Stimulated activated naive CD8-positive, alpha-beta T cell treated with anti-CD3 and anti-CD28 coated beads, Interleukin-15, Interleukin-2, amounts not matched to agents 100 U/mL and 50 U/mL, for 24 hours (primary cell): ENCODE measurements around the gene RABGAP1L.

Source experiments
- ATAC-seq: fragments of 150-1000 bp; cut with Tn5 transposase; one replicate; pipeline ENCODE4 v1.10.0; 2021
- DNase-seq: peaks from one replicate; pipeline ENCODE4 v3.0.0; 2021

The RABGAP1L gene

DNA sequence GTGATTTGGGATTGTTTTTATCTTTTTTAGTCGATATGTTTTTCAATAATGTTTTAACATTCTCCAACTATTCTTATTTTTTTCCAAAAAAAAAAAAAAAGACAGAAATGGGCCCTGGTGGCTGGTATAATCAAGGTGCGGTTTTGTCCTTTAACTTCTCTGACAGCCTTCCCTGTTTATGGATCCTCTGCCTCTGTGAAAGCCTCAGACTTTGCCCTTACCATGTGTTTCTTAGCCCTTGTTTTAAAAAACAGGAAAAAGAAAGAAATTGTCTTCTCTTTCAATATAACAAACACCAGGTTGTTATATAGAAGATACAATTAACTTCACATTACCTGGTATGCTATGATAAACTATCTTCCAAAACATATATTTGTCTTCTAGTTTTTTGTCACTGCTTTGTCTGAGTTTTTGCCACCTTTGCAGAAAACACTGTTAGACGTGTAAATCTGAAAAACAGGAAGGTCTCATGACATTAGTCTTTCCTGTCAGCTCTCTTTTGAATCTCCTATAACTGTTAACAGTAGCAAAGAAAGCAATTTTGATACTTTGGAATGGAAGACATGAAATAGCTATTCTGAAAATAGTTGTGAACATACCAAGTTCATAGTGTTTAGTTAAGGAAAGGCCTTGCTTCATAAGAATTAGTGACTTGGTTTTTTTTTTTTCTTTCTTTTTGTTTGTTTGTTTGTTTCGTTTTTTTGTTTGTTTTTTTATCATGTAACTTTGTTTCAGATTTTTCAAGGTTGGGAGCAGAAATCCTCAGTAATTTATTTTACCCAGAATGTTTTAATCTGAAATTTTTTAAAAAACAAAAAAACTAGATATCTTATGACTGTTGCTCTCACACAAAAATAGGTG is 808.8 kb downstream of the RABGAP1L start:
- ATAC-seq (no peak), DNase-seq (no peak)

DNA sequence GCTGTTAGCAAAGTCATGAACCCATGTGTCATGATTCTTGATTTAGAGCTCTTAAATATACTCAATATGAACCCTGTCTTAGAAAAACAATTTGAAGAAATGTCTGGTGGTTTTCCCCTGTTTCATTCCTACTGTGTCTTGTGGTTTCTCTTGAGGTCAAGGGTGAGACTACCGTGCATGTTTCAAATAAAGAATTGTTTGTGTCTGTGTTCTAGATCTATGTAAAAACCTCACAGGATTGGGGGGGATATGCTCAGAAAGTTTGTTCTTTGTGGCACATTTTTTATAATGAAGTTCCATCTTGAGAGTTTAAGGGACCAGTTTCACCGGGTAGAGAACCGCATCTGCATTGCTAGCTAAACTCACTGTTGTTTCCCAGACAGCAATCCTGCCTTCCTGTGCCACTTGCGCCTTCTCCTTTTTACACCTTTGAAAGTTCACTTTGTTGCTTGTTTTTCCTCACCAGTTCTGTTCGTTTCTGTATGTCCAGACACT is 809.5 kb downstream of the RABGAP1L start:
- no peak for DNase-seq
- ATAC-seq: peak; percentile 66

- ATAC-seq (peak; percentile 53), DNase-seq (no peak)
These were observed 810.7 kb downstream of the RABGAP1L start for GRCh38 chr1:174969977-174970376.

- ATAC-seq: no peak
- no peak for DNase-seq
These were observed 812.1 kb downstream of the RABGAP1L start for GRCh38 chr1:174971466-174971865.

- ATAC-seq (no peak), DNase-seq (no peak)
These were observed 812.6 kb downstream of the RABGAP1L start for GRCh38 chr1:174971902-174972301.

GRCh38 chr1:174974711-174975119 is 815.4 kb downstream of the RABGAP1L start:
- no peak for DNase-seq
- ATAC-seq: no peak

DNA sequence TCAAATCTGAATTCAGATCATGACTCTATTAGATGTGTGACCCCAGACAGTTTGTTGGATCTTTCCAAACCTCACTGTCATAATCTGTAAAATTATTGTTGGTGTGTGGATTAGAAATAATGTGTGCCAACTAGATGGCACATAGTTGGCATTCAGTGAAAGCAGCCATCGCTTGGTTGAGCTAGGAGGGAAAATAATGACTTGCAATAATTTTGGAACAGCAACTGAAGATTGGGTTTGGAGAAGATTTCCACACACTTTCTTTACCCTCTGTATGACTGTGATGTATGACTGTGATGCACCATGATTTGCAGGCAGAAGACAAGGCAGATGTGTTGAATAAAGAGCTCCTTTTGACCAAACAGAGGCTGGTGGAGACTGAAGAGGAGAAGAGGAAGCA is 816.4 kb downstream of the RABGAP1L start:
- ATAC-seq (no peak), DNase-seq (no peak)

DNA sequence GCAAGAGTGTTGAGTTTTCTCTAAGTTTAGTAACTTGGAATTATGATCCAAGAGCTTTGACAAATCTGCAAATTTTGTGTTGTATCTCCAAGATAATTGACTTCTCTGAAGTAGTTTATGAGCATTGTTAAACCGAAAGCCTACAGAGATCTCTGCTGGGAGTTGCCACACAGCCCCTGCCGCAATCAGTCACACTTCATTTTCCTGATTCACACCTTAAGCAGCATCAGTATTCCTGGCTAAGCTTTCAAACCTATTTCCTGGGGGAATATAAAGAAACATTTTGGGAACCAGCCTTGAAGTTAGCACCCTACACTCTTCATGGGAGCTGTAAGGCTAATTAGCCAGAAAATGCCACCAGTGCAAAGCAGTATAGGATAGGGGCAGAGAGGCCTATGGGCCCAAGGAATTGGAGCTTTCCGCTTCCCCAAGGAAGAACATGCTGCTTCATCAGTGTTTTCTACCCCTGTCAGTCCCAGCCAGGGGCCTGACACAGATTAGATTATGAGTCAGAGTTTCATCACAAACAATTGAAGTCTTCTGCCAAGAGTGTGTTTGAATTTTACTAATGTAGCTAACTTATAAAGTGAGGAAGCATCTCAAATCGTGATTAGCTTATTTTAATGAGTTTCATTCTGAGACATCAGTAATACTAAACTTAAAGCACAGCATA is 817.3 kb downstream of the RABGAP1L start:
- ATAC-seq (no peak), DNase-seq (no peak)

DNA sequence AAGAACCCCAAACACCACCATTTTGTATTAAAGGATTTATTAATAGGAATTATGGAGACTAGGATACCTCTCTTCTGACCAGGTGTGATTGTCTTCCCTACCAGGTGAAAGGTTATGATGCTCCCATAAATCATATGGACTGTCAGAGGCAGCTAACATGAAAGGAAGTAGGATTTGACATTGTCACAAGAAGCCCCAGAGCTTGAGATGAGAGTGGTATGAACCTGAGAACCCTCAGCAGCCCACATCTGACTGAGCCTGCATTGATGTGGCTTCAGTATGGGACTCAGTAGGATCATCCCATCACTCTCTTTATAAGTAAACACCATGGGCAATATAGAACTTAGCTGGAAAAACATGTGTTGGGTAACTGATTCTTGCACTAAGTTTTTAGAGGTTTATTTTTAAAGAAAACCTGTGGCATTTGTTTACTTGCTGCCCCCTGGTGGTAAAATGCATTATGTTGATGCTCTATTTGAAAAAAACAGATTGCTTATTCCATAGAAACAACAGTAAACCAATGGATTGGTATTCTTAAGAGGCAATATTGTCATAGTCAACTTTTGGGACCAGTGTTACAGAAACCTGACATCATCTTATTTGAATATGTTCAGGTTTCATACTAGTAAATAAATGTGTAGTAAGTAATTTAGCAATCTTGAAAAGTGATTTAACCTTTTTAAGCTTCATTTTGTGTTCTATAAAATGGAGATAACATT is 823.8 kb downstream of the RABGAP1L start:
- no peak for ATAC-seq
- DNase-seq: peak; percentile 38

DNA sequence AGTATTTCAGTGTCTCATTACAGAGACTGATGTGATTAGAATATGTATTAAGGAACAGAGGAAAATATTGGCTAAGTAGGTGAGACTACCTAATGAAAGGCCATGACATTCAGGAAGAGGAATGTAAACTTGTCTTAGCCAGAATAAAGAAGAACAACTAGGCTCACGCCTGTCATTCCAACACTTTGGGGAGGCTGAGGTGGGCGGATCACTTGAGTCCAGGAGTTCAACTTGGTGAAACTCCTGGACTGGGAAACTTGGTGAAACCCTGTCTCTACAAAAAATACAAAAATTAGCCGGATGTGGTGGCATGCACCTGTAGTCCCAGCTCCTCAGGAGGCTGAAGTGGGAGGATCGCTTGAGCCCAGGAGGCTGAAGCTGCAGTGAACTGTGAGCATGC is 825.6 kb downstream of the RABGAP1L start:
- DNase-seq (no peak), ATAC-seq (no peak)

- ATAC-seq: no peak
- DNase-seq: no peak
These were observed 829.2 kb downstream of the RABGAP1L start for GRCh38 chr1:174988539-174988938.

- DNase-seq: no peak
- no peak for ATAC-seq
These were observed 829.7 kb downstream of the RABGAP1L start for GRCh38 chr1:174988986-174989385.

- DNase-seq: no peak
- no peak for ATAC-seq
These were observed 830.4 kb downstream of the RABGAP1L start for GRCh38 chr1:174989536-174990220.

DNA sequence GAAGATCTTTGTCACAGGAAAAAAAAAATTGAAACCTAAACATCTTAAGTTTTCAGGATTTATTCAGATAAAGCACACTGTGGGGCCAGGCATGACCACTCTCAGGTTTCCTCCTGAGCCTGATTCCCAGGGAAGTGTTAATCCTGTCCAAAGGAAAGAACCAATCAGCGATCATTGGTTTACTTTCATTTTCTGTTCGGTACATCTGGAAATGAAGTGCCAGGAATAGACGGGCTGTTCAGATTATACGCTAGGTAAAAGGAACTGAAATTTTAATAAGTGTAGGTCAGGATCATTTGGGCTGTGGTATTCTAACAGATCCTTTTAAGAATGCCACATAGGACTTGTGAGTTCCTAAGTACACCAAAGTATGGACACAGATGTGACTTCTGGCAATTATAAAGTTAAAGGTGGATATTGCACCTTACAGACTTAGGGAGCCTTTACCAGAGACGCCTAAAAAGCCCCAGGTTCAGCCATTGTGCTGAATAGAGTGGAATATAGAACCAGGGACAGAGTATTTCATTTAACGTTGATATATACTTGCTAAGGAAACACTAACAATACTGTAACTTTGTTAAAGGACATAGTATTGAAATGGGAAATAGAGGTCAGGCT is 831.2 kb downstream of the RABGAP1L start:
- ATAC-seq (peak; percentile 52), DNase-seq (no peak)

DNA sequence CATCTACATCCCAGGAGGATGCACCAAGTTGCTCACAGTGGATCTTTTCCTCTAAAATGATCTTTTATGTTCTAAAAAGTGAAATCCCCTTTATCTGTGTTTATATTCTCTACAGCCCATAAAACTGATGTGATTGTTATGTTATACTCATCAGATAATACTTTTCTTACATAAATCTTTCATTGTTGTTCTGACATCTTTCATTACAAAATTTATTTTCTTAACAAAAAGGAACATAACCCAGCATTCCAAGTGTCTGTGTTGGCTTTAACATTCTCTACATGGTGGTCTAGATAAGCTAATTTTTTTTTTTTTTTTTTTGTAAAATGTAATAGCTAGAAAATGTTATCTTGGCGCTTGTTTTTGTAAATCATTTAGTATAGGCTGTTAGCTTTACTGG is 832.2 kb downstream of the RABGAP1L start:
- no peak for ATAC-seq
- DNase-seq: no peak

GRCh38 chr1:174995121-174995520 is 835.8 kb downstream of the RABGAP1L start:
- DNase-seq (no peak), ATAC-seq (no peak)

DNA sequence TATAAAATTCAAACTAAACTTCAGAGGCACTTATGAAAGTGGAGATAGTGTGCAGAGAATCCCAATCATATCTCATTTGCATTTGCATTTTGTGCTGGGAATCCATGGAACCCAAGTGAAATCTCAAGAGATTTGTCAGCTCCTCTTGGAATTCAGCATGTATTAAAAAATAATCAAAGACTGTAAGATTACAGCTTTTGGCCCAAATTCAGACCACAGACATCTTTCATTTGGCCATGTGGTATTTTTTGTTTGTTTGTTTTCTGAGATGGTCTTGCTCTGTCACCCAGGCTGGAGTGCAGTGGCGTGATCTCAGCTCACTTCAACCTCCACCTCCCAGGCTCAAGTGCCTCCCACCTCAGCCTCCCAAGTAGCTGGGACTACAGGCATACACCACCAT is 836.6 kb downstream of the RABGAP1L start:
- no peak for ATAC-seq
- no peak for DNase-seq

- DNase-seq (no peak), ATAC-seq (no peak)
These were observed 837.2 kb downstream of the RABGAP1L start for GRCh38 chr1:174996476-174996875.

DNA sequence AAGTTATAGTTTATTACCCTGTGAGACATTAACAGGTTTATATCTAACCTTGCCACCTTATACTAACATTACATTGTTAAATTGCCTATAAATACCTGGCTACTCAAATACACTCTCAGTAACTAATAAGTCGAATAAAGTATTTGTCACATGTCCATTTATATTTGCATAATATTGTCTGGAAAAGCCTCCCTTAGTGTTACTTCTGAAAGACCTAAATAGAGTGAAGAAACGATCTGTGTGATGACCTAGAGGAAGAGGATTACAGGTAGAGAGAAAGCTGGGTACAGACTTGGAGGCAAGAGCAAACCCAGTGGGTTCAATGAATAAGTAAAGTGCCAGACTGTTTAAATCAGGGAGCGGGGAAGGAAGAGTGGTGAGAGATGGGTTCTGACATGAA is 837.7 kb downstream of the RABGAP1L start:
- no peak for DNase-seq
- ATAC-seq: no peak

DNA sequence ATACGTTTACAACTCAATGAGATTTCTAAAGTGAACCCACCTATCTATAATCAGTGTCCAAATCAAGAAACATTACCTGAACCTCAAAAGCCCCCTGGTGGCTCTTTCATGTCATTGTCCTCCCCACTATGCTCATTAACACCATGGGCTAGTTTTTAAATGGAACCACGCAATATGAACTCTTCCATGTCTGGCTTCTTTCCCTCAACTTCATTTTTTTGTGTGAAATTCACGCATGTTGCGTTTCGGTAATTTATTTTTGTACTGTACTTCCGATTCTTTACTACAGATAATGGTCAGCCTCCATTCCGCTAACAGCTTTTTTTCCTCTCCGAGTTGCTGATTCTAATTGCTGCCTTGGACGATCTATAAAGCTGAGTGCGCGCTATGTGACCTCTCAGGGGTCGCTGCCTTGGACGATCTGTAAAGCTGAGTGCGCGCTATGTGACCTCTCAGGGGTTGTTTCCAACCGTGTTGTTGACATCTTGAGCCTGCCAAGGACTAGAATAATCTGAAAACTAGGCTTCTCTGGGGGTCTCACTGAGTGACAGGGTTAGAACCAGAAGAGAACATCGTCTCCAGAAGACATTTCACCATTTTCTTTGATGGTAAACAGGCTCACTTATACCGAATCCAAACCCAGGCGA is 839.4 kb downstream of the RABGAP1L start:
- DNase-seq: peak; percentile 28
- no peak for ATAC-seq
